Calu3 (cell line): ENCODE results near the gene ATXN2. TPM values are rescaled to one million over a fixed set of nuclear protein-coding genes. Genes with fewer than 3 reads are reported as not detected.
A peak's percentile ranks its signal among the peaks of the same experiment; 100 is the strongest.

Experiments used
- BruUV-seq: library from RNA; stranded (reverse); fragments of 400-500 nt; replicated peaks from 2 replicates; lab custom pipeline; 2021; lab: Mats Ljungman, UMichigan
- CTCF ChIA-PET: fragments of 300-600 bp; sonication (Branson Sonifier 250); formaldehyde crosslinking; loops from one replicate; lab custom pipeline; 2022; ENCODE audit warnings: antibody characterized with exemption; lab: Charles Lee
- DNase-seq: peaks from one replicate; pipeline ENCODE4 v3.0.0; 2022
- H3K27ac Mint-ChIP-seq: one replicate; pipeline ENCODE4 v1.8.0; 2022; ENCODE audit warnings: mixed read lengths; ENCODE audit not compliant: unreplicated experiment
- H3K27me3 Mint-ChIP-seq: one replicate; pipeline ENCODE4 v1.8.0; 2022; ENCODE audit warnings: mixed read lengths; ENCODE audit not compliant: unreplicated experiment
- H3K36me3 Mint-ChIP-seq: one replicate; pipeline ENCODE4 v1.8.0; 2022; ENCODE audit warnings: mild to moderate bottlenecking, moderate library complexity, mixed read lengths; ENCODE audit not compliant: insufficient read depth, unreplicated experiment
- H3K4me1 Mint-ChIP-seq: one replicate; pipeline ENCODE4 v1.8.0; 2022; ENCODE audit warnings: mild to moderate bottlenecking, low read depth, mixed read lengths; ENCODE audit not compliant: unreplicated experiment
- H3K4me3 Mint-ChIP-seq: one replicate; pipeline ENCODE4 v1.8.0; 2022; ENCODE audit warnings: mild to moderate bottlenecking, low read depth, moderate library complexity, mixed read lengths; ENCODE audit not compliant: unreplicated experiment
- H3K9me3 Mint-ChIP-seq: one replicate; pipeline ENCODE4 v1.8.0; 2022; ENCODE audit warnings: low read depth, mixed read lengths; ENCODE audit not compliant: unreplicated experiment
- CTCF ChIP-seq: fragments of 200-600 bp; IDR thresholded peaks from one replicate; pipeline ENCODE4 v1.8.0; 2022; ENCODE audit warnings: antibody characterized with exemption; ENCODE audit not compliant: unreplicated experiment
- intact Hi-C: fragments of 100-400 bp; cut with micrococcal nuclease; formaldehyde crosslinking; loops from one replicate; pipeline ENCODE4 v1.10.0; 2022; ENCODE audit not compliant: unreplicated experiment
- total RNA-seq: library from RNA; stranded (reverse); gene quantifications from 2 replicates; pipeline ENCODE4 v1.2.3, GENCODE V29; 2022

The ATXN2 gene
- total RNA-seq, 1 experiment from 2014 or later, result 123 TPM

GRCh38 chr12:111424793-111425251, 174.3 kb downstream of the ATXN2 start:
- Mint-ChIP-seq H3K4me3 (peak overlapping the region; percentile 39), H3K36me3 (peaks cover 34% of the 10 kb centered on the region), H3K4me1 (peaks cover 24% of the 10 kb centered on the region), H3K9me3 (no peaks in the 10 kb centered on the region), H3K27ac (peak overlapping the region; percentile 68), H3K27me3 (no peaks in the 10 kb centered on the region)
- no peak for DNase-seq
- intact Hi-C loops, result no loop called here
- TF ChIP-seq CTCF, result peak; percentile 38
- BruUV-seq, result no TSS peak
- CTCF ChIA-PET, result interaction anchor here (1.1 to 1.8 kb wide), 3 partner anchors 13 to 28 kb away, joined by 3 to 7 read pairs (median 4); no protein-coding TSS in a partner anchor

- CTCF ChIA-PET, result interaction anchor here (1.1 to 1.8 kb wide), 2 partner anchors 28 kb away, joined by 3 to 7 read pairs; no protein-coding TSS in a partner anchor
- intact Hi-C loops, result no loop called here
- BruUV-seq, result no TSS peak
- Mint-ChIP-seq H3K36me3 (peaks cover 34% of the 10 kb centered on the region), H3K27me3 (no peaks in the 10 kb centered on the region), H3K27ac (peak overlapping the region; percentile 68), H3K4me3 (no peak overlapping the region), H3K4me1 (peaks cover 24% of the 10 kb centered on the region), H3K9me3 (no peaks in the 10 kb centered on the region)
- TF ChIP-seq CTCF, result no peak
- DNase-seq, result no peak
These were observed 174.8 kb downstream of the ATXN2 start for GRCh38 chr12:111424189-111424792.

GRCh38 chr12:111420494-111420893, 178.6 kb downstream of the ATXN2 start:
- CTCF ChIA-PET, result interaction anchor here (0.8 kb wide), 1 partner anchor 17 kb away, joined by 7 read pairs; no protein-coding TSS in a partner anchor
- no peak for TF ChIP-seq CTCF
- peaks cover 15% of the 10 kb centered on the region for H3K4me1 Mint-ChIP-seq
- H3K27ac Mint-ChIP-seq, result no peak overlapping the region
- BruUV-seq, result no TSS peak
- H3K27me3 Mint-ChIP-seq, result no peaks in the 10 kb centered on the region
- H3K9me3 Mint-ChIP-seq, result no peaks in the 10 kb centered on the region
- no peak for DNase-seq
- peaks cover 20% of the 10 kb centered on the region for H3K36me3 Mint-ChIP-seq
- H3K4me3 Mint-ChIP-seq, result no peak overlapping the region
- intact Hi-C loops, result no loop called here

- TF ChIP-seq CTCF, result no peak
- no TSS peak for BruUV-seq
- Mint-ChIP-seq H3K27ac (no peak overlapping the region), H3K36me3 (peaks cover 21% of the 10 kb centered on the region), H3K27me3 (no peaks in the 10 kb centered on the region), H3K4me1 (peaks cover 8% of the 10 kb centered on the region), H3K9me3 (no peaks in the 10 kb centered on the region), H3K4me3 (no peak overlapping the region)
- CTCF ChIA-PET, result interaction anchor here (0.5 to 0.8 kb wide), 2 partner anchors 18 to 31 kb away, joined by 3 read pairs; no protein-coding TSS in a partner anchor
- intact Hi-C loops, result no loop called here
- no peak for DNase-seq
These were observed 179.3 kb downstream of the ATXN2 start for GRCh38 chr12:111419784-111420183.
